HG03097 (cell line): Measurements from ENCODE around the gene DPP7.
"Not testable (repeated sequence)": the region's sequence is repeated elsewhere in the genome, so short reads cannot be mapped to it uniquely, and the experiment has no call there.

Source experiments
- ATAC-seq: cut with Tn5 transposase; IDR thresholded peaks from one replicate; pipeline ENCODE4 v1.9.1; 2021; ENCODE audit not compliant: unreplicated experiment, low FRiP score

DPP7 gene

DNA sequence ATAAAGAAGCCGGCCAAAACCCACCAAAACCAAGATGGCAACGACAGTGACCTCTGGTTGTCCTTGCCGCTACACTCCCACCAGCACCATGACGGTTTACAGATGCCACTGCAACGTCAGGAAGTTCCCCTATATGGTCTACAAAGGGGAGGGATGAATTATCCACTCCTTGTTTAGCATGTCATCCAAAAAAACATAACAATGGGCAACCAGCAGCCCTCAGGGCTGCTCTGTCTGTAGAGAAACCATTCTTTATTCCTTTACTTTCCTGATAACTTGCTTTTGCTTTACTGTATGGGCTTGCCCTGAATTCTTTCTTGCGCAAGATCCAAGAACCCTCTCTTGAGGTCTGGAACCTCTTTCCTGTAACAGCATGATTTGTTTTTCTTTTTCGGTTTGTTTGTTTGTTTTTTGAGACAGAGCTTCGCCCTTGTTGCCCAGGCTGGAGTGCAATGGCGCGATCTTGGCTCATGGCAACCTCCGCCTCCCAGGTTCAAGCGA is 39.2 kb downstream of the DPP7 start:
- no peak for ATAC-seq

DNA sequence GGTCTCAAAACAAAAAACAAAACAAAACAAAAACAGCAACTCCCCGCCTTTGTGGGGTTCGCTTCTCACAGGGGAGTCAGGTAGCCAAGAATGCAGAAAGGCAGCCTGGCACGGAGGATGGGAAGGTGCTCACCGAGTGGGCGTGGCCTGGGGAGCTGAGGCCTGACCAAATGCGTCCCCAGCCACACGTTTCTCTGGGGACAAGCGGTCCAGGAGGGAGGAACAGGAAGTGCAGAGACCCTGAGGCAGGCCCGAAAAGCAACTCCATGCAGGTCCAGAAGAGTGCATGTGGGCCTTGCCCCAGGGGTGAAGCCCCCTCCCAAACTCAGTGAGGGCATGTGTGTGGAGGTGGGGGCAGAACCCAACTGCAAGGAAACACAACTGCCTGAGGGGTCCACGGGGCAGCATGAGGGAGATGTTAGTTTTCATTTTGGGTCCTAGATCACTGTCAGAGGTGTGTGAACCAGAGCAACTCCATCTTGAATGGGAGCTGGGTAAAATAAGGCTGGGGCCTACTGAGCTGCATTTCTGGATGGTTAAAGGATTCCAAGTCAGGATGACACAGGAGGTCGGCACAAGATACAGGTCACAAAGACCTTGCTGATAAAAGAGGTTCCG is 39.8 kb downstream of the DPP7 start:
- ATAC-seq: no peak

DNA sequence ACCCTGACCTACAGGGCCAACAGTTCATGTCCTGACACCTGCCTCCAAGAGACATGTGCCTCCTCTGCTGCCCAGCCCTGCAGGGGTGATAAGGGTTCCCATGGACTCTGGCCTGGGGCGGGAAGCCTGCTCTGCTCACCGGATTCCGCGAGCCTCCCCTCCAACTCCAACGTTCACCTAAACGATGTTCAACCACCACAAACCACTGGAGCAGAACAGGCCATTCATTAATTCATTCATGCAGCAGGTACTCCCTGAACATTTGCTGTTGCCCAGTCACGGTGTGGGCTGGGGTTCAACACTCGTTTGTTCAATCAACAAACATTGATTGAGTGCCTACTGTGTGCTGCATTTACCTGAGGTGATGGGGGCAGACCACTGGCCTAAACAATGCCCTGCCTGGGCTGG is 40.5 kb downstream of the DPP7 start:
- ATAC-seq: no peak

DNA sequence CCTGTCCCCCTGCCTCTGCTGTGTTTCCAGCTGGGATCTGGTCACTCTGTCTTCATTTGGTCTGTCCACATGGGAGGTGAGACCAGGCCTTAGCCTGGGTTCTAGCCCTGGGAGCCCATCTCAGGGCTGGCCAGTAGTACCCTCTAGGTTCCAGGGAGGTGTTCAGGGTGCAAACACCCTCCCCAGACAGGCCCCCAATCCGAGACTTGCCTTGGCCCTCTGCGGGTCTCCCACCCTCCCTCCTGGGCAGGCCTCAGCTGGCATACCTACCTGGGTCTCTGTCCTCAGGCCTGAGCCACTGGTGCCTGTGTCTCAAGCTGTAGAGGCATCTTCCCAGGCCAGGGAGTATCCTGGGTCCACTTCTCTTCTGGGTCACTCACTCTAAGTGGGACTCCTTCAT is 43.3 kb downstream of the DPP7 start:
- ATAC-seq: no peak

DNA sequence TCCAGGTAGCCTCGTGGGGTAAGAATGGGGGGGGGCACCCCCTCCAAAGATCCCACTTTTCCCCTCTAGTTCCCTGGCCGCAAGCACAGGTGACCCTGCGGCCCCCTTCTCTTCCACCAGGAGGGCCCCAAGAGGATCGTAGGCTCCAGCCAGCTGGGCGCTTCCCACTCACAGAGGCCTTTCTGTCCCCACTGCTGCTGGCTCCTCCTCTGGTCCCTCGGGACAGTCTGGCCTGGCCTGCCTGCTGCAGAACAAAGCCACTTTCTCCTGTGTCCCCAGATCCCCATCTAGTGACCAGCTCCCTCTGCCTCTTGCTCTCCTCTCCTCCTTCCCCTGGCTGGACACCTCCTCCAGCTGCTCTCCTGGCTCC is 43.6 kb downstream of the DPP7 start:
- ATAC-seq: peak; percentile 2

DNA sequence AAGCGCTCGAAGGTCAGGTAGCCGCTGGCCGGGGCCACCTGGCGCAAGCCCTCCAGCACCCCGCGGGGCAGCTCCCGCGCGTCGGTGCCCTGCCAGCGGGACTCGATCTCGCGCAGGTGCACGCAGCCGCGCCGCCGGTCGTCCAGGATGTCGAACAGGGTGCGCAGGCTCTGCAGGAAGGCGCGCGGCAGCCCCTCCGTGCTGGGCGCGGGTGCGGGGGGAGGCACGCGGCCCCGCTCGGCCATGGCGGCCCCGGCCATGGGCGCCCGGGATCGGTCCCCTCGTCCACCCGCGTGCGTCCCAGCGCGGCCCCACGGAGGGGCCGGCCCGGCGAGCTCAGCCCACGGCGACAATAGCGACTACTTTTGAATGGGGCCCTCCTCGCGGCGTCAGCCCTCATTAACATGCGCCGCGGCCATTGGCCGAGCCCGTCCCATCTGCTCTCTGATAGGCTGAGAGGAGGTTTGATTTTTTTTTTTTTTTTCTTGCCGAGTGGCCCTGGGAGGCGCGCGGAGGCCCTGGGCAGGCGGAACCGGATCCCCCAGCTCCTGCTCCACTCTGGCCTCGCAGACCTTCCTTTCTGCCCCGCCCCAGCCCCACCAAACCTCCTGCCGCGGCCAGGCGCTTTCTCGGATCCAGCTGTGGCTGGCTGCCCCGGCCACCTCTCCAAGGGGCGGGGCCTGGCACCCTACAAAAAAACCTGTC is 44.2 kb downstream of the DPP7 start, which contains the start of gene SAPCD2:
TSS of gene SAPCD2 (minus strand) at position 357 of the 705 bp plus-strand sequence. CDS start at position 260, 97 bp downstream.
- ATAC-seq: peak; percentile 69

DNA sequence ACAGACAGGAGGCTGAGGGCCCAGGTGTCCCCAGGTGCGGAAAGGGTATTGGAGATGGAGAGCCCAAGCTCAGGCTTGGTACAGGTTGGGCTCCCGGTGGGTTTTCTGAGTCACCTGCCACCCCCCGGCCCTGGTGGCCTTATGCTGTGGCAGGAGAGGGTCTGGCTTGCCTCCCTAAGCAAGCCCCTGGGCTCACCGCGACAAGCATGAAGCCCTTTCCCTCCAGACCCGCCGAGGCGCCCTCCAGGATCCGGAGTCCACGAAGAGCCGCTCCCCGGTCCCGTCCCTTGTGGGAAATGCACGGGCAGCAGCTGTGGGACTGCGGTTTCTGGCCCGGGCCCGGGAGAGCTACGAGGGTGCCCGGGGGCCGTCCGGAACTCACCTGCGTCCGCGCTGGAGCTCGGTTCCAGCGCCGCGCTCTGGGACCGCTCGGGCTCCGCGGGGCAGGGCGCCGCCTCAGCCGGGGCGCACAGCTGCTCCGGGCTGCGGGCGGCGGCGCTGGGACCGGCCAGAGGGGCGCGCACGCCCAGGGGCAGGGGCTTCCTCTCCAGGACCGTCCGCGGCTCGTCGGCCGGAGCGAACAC is 44.9 kb downstream of the DPP7 start:
- ATAC-seq: no peak

DNA sequence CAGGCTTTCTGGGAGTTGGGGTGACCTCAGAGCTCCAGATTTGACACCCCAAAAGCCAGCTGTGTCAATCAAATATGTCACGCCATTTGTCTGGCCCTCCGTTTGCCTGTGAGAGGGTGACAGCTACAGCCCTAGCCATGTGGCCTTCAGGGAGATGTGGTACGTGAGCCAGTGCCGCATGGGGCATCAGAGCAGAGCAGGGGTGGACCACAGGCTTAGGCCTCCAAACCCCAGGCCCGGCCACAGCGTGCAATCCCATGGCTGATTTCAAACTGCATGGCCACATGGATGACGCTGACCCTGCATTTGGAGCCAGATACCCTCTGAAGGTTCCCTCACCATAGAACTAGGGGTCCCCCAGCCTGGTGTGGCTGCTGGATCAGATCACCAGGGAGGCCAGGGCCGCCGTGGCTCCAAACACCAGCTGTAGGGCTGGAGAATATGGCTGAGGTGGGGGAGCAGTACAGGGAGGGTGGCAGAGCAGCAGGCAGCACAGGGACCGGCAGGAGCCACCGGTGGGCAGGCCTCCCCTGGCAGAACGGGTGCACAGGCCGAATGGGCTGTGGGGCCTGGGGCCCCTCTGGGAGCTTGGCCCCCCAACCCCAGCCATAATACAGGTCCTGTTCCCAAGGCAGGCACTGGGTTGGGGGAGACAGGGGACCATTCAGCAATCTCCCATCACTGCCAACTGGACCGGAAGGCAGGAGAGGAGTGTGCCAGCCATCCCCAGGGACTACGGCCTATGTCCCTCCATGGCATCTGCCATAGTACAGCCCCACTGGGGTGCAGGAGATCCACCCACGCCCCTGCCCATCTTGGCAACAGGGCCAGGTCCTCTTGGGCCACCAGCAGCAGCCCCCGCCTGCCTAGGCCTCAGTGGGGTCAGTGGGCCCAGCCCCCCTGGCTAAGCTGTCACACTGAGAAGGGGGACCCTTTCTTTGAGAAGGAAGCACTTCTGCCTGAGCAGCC is 45.7 kb downstream of the DPP7 start:
- ATAC-seq: no peak

DNA sequence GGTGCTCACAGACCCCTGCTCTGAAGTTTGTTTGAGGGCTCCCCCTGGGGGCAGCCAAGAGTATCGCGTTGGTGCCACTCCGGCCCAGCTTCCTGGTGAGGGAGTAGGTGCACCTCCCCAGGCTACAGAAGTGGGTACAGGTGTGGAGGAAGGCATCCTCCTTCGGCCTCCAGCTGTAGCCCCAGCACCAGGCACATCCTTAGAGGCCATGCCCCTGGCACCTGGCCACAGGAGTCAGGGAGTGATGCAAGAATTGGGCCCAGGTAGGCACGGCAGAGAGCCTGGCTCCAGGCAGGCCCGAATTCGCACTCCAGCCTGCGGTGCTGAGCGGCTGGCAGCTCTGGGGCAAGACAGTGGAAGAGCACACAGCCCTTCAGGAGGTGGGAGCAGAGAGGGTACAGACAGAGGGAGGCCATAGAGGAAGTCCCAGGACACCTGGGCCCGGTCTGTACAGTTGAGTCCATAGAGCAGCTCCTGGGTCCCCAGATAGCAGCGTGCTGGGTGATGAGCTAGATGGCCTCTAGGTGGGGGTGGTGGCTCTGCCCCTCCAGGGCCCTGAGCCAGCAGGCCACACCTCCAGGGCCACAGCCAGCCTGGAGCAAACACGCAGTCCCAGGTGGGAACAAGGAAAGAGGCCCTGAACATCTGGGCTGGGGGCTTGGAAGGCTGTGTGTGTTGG is 46.5 kb downstream of the DPP7 start:
- ATAC-seq: no peak

DNA sequence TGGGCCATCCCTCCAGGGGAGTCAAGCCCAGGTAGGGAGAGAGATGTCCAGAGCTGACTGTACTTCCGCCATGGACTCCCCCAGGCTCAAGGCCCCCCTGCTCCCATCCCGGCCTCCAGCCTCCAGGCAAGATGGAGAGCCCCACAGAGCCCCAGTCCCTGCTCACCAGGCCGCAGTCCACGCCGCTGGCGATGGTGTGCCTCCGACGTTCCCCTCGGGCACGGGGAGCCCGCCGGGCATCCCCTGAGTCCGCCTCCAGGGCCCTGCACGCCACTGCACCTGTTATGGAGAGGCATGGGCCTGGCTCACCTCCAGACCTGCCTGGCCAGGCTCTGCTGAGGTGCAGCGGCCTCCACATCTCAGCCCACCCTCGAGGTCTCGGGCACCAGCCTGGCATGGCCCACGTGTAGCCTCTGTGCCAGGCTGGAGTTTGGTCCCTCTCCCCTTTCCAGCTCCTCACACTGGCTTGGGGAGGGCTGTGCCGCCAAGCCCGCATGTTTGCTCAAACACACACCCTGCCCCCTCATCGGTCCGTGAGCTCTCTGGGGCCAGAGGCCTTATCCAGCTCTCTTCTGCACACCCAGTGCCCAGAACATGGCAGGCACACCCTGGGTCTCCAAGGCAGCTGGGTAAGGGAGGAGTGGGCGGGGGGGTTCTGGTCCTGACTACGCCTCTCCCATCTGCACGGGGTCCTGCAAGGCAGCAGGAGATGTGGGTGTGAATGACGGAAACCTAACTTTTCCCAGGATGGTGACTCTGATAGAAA is 48.3 kb downstream of the DPP7 start:
- no peak for ATAC-seq

DNA sequence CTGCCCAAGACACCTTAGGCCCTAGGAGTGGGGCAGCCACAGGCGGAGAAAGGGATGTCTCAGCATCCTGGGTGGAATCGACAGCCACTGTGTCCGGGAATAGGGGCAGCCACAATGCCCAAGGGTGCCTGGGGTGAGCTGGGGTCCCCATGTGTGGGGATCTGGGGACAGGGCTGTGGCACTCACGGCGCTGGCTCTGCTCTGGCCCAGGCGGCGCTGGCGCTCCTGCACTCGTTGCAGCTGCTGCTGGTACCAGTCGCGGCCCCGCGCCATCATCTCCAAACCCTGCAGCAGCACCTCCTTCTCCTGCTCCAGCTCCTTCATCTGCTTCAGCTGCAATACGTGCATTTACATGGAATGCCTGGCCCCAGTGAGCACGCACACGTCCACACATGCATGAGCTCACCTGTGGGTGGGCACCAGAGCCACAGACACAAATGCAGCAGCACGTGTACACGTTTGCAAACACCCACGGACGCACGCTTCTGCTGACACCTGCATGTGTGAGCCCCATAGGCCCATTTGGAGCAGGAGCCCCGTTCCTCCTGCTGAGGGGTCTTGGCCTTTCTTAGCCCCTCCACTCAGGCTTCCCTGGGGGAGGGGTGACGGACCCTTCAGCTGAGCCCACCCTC is 49.1 kb downstream of the DPP7 start:
- no peak for ATAC-seq

DNA sequence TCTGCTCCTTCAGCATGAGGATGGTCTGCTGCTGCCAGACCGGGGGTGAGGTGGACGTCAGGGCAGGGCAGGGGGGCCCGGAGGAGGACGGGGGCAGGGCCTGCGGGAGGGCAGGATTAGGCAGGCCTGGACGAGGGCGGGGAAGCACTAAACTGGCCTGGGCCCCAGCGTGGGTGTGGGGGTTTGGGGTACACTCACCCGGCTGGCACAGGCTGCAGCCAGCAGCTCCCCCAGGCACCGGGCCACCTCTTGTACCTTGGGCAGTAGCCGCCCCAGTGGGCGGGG is 49.7 kb downstream of the DPP7 start:
- no peak for ATAC-seq

DNA sequence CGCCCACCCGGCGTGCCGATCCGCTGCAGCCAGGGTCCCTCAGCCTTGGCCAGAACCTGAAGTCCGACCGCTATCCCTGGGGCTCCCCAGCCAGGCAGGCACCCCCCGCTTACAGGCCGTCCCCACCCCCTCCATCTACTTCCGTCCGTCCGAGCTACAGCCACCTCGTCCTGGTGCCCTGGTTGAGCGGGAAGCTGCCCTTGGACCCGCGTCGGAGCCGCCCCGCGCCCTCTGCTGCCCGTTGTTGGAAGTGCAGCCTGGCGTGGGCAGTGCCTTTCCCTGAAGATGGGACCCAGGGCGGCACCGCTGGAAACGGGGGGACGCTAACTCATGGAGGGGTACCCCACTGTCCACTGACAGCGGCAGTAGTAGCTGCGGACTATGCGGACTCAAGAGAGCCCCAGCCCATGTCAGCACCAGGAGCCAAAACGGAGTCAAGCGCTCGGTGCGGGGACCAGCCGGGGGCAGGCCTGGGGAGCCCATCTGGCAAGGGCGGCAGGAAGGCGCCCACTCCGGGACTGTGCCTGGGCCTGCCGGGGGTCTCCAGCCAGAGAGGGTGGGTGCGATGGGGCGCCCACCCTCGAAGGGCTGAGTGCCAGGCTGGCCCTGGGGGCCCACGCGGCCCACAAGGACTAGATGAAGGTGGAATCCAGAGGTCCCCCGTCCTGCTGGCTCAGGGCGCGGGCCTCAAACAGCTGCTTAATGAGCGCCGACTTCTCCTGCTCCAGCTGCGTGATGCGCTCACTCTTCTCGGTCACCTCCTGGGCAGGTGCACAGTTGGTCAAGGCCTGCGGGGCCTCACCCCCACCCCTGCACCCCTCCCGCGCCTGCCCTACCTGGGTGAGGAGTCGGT is 50.3 kb downstream of the DPP7 start:
- ATAC-seq: no peak

DNA sequence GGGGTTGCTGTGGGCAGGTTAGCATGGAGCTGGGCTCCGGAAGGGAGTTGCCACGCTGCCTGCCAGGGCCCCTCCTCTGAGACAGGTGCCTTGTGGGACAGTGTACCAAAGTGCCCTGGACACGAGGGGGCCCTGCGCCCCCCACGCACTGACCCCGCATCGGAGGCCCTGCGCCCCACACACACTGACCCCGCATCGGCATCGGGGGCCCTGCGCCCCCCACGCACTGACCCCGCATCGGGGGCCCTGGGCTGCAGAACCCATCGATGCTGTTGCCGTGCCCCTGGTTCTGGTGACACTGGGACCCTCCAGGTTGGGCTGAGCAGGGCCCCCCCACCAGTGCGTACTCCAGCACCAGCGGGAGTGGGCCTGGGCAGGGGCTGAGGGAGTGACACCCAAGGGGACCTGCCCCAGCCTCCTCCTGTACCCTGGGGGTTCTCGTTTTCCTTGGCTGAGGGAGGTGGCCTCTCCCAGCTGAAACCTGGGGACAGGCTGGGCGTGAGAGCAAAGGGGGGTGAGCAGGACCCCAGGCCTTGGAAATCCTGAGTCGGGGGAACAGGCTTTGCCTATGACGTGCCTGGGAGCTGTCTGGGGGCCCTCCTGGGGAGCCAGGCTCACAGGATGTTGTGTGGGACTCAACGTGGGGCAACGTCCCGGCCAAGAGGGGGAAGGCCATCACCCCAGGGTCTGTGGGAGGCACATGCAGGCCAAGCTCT is 51.1 kb downstream of the DPP7 start:
- no peak for ATAC-seq

DNA sequence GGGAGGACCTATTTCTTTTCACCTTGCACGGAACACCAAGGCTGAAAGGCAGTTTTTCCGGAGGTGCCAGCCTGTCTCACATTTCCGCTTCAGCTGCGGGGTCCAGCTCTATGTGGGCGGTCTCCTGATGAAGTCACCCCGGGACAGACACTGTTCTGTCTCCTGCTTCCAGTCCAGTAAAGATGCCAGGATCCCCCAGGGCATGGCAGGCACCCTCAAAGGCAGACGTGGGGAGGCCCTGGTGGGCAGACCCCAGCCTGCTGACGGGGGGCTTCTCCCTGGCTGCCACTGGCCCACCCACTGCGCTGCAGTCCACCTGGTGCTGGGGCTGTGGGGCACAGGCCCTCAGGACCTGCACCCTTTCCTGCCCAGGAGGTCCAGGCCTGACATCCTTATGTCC is 51.7 kb downstream of the DPP7 start:
- not testable (repeated sequence) for ATAC-seq

DNA sequence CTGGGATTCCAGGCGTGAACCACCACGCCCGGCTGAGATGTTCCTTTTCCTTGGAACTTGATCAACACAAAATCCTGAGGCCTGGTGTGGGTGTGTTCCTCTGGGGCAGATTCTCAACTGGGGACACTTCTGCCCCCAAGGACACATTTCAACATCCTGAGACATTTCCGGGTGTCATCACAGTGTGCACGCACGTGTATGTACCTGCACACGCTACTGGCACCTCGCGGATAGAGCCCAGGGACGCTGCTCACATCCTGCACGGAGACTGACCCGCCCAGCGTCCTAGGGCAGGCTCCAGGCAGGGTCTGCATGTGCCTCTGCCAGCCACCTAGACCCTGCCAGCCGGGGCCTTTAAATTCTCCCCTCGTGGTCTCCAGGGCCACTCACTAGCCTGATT is 52.1 kb downstream of the DPP7 start:
- ATAC-seq: no peak
